GM18873 (cell line): Measurements from ENCODE around the gene POLR1G.
A peak's percentile ranks its signal among the peaks of the same experiment; 100 is the strongest.

ENCODE experiments used
- ATAC-seq: cut with Tn5 transposase; IDR thresholded peaks from one replicate; pipeline ENCODE4 v1.9.1; 2021; ENCODE audit warnings: mild to moderate bottlenecking, moderate library complexity, moderate number of reproducible peaks; ENCODE audit not compliant: unreplicated experiment, low FRiP score

POLR1G gene

DNA sequence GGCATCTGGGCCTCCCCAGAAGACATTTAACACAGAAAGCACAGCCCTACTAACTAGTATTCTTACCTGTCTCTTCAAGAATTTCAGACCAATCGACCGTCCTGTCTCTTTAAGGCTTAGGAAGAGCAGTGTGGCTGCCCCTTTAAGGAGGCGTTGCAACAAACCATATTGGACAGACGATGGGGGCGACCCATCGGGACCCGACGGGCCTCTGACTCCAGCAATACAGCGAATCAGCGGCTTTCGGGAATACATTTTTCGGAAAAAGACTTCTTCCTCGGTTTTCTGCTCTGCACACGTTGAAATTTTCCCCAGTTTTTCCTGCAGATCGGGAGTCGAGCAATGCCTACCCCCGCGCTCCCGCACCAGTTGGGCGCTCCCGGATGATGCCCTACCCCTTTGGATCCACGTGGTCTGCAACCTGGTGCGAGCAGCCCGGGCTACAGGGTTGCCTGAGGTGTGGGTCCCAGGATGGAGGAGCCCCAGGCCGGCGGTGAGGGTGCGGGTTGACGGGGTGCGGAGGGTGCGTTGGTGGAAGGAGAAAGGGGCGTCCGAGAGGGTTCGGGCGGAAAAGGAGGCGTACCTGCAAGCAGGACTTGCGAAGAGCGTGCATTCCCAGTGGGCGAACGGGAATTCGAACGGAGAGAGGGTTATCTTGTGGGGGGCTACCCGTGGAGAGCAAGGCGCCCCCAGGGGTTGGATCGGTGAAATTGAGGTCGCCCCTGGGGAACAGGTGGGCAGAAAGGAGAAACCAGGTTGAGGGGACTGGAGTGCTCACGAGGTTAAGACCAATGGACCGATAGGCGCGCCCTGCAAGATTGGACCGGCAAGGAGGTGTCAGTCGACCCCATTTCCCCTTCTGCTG, at the start of gene POLR1G:
Gene POLR1G, plus strand, starts transcription at position 419 of the 865 bp plus-strand sequence. Its CDS starts 53 bp downstream, at position 472.
- peak; percentile 61 for ATAC-seq

GRCh38 chr19:45356760-45357444, 49.5 kb upstream of the POLR1G start:
- ATAC-seq, result no peak

DNA sequence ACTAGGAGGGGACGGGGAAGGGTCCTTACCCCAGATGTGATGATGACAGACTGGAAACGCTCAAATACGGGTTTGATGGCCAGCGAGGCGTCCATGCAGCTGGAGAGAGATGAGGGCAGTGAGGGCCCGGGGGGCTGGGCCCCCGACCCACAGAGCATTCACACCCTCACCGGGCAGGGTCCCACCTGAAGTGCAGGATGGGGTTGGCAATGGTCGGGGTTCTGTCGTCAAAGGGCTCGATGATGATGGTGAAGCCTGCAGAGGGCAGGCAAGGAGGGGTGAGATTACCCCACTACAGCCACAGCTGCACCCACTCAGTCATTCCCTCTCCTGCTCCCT, 49.0 kb upstream of the POLR1G start:
- ATAC-seq, result no peak

DNA sequence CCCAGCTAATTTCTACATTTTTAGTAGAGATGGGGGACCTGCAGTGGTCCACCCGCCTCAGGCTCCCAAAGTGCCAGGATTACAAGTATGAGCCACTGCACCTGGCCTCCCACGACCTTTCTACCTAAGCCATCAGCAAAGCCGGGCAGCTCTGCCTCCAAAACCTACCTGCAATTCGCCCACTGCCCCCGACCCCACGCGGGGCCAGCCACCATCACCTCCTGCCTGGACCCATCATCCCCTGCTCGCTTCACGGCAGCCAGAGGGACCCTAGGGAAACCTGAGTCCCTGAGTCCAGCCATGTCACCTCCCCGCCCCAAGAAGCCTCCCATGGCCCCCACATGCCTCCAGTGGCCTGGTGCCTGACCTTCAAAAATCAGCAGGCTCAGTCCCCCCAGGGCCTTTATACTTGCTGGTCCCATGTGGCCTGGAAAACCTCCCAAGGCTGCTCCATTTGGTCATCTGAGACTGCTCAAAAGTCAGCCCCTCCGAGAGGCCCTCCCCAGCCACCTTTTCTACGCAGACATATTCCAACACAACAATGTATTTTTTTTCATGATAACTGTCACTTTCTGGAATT, 48.1 kb upstream of the POLR1G start:
- ATAC-seq, result no peak

GRCh38 chr19:45361608-45362007, 44.8 kb upstream of the POLR1G start:
- ATAC-seq, result no peak

GRCh38 chr19:45362291-45362690, 44.2 kb upstream of the POLR1G start:
- no peak for ATAC-seq

DNA sequence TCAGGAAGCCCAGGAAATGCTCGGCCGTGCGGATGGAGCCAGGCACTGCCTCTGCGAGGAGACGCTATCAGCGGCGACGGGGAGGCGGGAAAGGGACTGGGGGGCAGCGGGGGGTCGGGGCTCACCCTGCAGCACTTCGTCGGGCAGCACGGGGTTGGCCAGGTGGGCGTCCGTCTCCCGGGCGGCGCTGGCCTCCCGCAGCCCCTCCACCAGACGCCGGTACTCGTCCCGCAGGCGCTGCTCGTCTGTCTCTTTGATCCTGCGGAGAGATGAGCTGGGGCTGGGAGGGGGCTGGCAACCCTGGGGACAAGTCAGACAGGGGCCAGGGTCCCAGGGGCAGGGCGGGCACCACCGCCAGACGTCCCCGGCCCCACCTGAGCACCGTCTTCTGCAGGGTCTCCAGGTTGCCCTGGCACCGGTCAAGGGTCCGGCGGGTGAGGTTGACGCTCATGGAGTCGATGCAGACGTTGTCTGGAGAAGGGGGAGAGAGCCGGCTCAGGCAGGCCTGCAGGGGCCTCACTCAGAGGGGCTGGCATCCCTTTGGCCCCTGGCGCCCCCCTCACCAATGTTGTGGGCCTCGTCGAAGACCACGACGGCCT, 42.5 kb upstream of the POLR1G start:
- no peak for ATAC-seq

DNA sequence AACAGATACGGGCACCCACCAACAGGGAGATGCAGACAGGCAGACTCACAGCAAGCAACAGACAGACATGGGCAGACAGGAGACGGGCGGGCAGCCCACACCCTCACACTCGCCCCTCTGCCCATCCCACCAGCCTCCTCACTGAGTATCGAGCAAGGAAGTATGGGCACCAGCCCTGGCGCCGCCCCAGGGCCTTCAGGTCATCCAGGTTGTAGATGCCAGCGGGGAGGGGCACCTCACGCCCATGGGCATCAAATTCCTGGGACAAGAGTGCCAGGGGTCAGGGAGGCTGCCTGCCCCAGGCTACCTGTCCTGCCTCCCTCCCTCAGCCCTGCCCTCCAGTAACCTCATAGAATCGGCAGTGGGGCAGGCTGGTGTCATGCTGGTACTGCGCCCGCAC, 41.7 kb upstream of the POLR1G start:
- ATAC-seq, result no peak

DNA sequence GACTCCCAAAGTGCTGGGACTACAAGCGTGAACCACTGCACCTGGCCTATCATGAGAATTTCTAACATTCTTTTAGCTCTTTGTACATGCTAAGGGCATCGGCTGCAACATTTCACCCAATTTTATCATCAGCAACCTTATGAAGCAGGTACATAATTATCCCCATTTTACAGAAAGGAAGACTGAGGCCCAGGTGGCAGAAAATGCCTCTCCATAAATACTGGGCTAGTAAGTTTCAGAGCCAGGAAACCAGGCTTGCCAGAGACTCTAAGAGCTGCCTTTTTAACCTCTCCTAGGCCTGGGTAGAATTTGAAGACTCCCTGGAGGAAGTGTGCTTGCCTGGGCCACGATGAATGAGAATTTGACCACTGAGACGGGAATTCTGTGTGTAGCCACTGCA, 38.3 kb upstream of the POLR1G start:
- no peak for ATAC-seq

GRCh38 chr19:45368737-45369340, 37.6 kb upstream of the POLR1G start:
- ATAC-seq, result no peak

GRCh38 chr19:45370410-45371204, 35.8 kb upstream of the POLR1G start, which contains the start of gene ERCC2:
Gene ERCC2 (minus strand): TSS chr19:45370573. CDS start chr19:45370540, 33 bp downstream.
- peak; percentile 91 for ATAC-seq

- ATAC-seq, result no peak
These were observed 30.3 kb upstream of the POLR1G start for GRCh38 chr19:45376045-45376724.

DNA sequence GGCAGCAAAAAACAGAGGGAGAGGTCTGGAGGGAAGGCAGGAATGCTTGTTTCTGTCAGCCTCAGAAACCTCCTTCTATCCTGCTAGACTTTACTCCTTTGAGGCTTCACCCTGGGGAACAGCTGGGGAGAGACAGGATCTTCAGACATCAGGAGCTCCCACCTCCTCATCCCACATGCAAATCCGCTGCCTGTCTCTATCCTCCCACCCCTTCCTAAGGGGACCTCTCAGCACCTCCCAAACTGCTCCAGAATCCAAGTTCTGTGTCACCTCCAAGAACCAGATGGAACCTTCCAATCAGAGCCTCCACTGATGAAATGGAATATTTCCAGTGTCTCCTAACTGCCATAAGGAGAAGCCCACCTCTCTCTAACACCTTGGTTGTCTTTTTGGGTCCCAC, 26.3 kb upstream of the POLR1G start:
- ATAC-seq, result no peak

DNA sequence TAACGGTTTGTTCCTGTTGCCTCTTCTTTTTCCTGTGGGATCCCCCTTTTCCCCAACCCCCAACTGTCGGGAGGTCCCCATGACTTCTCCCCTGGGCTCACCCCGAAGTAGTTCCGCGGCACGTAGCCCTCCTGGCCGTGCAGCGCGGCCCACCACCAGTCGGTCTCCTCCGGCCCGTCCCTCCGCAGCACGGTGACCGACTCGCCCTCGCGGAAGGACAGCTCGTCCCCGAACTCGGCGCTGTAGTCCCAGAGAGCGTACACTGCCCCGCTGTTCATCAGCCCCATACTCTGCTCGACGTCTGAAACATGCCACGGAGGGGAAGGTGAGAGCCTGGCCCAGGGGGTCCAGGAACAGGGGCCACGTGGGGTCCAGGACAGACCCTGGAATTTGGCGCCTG, 24.0 kb upstream of the POLR1G start:
- ATAC-seq, result no peak

DNA sequence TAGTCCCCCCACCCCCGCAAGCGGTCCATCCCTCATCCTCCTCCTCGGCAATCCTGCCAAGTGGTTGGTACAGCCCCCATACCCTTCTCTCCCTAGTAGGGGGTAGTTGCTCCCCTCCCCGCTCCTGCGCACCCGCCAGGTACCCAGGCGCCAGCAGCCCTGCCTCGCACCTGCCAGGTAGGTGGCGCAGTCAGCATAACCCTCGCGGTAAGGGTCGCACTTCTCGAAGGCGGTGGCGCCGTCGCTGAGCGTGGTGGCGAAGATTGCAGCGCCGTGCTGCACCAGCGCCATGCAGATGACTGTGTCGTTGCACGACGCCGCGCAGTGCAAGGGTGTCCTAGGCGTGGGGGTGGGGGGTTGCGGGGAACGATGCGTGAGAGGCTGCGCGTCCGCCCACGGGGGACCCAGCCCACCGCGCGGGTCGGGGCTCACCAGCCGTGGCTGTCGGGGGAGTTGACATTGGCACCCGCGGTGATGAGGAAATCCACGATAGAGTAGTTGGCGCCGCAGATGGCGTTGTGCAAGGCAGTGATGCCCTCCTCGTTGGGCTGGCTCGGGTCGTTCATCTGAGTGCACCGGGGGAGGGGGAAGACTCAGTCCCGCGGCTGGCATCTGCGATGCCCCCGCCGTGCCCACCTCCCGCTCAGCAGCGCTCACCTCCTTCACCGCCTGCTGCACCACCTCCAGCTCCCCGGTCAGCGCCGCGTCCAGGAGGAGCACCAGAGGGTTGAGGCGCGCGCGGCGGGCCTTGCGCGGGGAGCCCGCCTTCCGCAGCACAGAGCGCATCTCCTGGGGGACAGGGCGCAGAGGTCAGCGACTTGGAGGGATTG, 20.8 kb upstream of the POLR1G start:
- no peak for ATAC-seq

DNA sequence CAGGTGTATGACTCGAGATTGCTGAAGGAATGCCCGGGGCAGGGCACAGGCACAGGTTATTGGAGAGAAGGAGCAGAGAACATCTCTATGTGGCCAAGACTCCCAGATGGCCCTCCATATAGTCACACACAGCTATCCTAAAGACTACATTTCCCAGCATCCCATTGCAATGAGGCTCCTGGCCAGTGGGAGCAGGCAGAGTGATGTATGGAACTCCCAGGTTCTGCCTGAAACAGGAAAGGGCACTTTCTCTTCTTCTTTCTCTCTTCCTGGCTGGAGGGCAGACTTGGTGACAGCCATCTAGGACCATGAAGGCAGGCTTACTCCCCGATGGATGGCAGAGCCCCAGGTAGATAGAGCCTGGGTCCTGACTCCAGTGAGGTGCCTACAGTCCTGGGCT, 15.1 kb upstream of the POLR1G start:
- no peak for ATAC-seq

DNA sequence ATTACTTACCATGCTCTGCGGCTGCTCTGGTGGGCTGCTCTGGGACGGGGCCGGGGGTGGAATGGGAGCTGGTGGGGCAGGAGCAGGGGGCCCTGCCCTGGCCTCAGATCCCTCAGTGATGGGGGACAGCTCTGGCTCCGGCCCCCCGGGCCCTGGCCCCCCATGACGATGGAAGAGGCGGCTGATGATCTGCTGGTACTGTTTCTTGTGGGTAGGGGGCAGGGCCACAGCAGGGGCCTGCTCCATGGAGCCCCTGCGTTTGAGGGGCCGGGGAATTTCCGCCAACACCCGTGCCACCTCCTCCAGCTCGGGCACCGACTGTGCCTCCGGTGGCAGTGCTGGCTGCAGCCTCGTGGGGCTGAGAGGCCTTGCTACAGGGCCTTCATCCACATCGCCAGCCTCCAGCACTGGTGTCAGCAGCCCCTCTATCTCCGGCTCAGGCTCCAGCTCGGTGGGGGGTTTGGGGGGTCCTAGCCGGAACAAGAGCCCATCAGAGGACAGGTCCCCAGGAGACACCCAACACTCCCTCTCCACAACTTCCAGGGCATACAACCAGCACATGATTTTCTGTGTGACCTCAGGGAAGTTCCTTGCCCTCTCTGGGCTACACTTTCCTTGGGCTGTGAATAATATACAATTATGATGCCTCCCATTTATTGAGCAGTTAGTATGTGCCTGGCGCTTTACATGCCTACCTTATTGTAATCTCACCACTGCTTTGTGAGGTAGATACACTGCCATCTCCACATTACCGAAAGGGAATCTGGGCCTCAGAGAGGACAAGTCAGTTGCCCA, 14.4 kb upstream of the POLR1G start:
- no peak for ATAC-seq
